ENCODE results near the gene AQP9. TPM values are rescaled to one million over a fixed set of nuclear protein-coding genes. Genes with fewer than 3 reads are reported as not detected.
A peak's percentile ranks its signal among the peaks of the same experiment; 100 is the strongest.

AQP9 gene
- total and polyA plus RNA-seq, 8 donors = 0.30 to 6.0 (median 1.5) TPM; not detected in 1

DNA sequence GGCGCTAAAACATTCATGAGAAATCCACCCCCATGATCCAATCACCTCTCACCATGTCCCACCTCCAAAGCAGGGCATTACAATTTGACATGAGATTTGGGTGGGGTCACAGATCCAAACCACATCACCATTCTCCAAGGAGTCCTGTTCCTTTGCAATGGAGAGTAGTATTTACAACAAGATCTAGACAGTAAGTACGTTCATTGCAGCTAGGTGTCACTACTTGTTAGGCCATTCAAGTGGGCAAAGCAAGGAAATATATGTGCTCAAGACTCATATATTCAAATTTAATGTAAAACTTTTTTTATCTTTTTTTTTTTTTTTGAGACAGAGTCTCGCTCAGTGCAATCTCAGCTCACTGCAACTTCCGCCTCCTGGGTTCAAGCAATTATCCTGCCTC lies 79.3 kb downstream of the AQP9 start:
- Histone ChIP-seq H3K4me3 (no peak overlapping the region), H3K27me3 (no peaks in the 10 kb centered on the region), H3K9me3 (peaks cover 0 to 4% (median 0%) of the 10 kb centered on the region in 4 donors), H3K27ac (no peak overlapping the region), H3K36me3 (no peaks in the 10 kb centered on the region), H3K4me1 (no peaks in the 10 kb centered on the region)
- DNase-seq = no peak
- WGBS, 5 donors = 87 to 94% (median 90%) methylated on average over 4 of the region's 4 CpGs
- TF ChIP-seq CTCF (IDR thresholded peaks at IDR 0.05) = no peak
- TF ChIP-seq POLR2AphosphoS5 (IDR thresholded peaks at IDR 0.05) = no peak
- TF ChIP-seq EP300 (IDR thresholded peaks at IDR 0.05) = no peak
- no peak for TF ChIP-seq POLR2A (IDR thresholded peaks at IDR 0.05)
- intact Hi-C loops (cut with DNase I; ENCODE audit: low total_unique reads) = no loop called here

DNA sequence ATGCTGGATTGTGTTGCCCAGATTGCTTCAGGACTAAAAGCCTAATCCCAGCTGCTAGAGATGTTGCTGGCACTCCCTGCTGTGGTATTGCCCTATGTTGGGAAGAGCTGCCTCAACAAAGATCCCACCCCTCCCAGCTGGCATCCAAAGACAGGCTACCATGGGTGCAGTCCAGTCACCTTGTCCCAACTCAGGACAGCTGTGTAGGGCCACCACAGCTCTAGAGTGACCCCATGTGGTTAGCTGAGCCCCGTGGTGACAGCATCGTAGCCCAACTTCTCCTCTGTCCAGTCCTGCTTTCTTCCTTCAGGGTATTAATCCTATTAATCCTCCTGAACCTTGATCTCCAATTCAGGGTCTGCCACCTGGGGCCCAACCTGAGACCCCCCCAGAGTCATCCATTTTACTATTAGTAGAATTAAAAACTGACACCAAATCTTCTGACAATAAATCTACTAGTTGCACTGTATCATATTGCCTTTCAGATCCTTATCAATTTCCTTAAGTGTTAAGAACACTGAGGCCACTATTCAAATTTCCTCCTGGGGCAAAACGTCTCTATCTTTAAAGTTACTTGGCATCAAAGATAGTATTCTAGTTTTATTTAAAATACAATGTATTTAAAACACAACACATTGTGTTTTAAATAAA lies 83.5 kb downstream of the AQP9 start:
- peaks cover 0 to 4% (median 0%) of the 10 kb centered on the region in 4 donors for H3K9me3 ChIP-seq
- H3K4me1 ChIP-seq = no peaks in the 10 kb centered on the region
- peaks cover 0 to 4% (median 0%) of the 10 kb centered on the region in 3 donors for H3K27me3 ChIP-seq
- DNase-seq = peak; percentile 28 to 38
- no peaks in the 10 kb centered on the region for H3K36me3 ChIP-seq
- H3K4me3 ChIP-seq = no peak overlapping the region
- no peak overlapping the region for H3K27ac ChIP-seq
- 16 to 33% (median 19%) methylated on average over 3 of the region's 3 CpGs for WGBS, 5 donors
- TF ChIP-seq POLR2A (IDR thresholded peaks at IDR 0.05) = no peak
- TF ChIP-seq CTCF (IDR thresholded peaks at IDR 0.05) = no peak
- no peak for TF ChIP-seq EP300 (IDR thresholded peaks at IDR 0.05)
- no peak for TF ChIP-seq POLR2AphosphoS5 (IDR thresholded peaks at IDR 0.05)
- intact Hi-C loops (cut with DNase I; ENCODE audit: low total_unique reads) = no loop called here

GRCh38 chr15:58222679-58223078 lies 84.5 kb downstream of the AQP9 start:
- intact Hi-C loops (cut with DNase I; ENCODE audit: low total_unique reads) = no loop called here
- TF ChIP-seq CTCF (IDR thresholded peaks at IDR 0.05) (no peak), POLR2AphosphoS5 (IDR thresholded peaks at IDR 0.05) (no peak), EP300 (IDR thresholded peaks at IDR 0.05) (no peak), POLR2A (IDR thresholded peaks at IDR 0.05) (no peak)
- H3K4me1 ChIP-seq = no peaks in the 10 kb centered on the region

GRCh38 chr15:58223432-58223831 lies 85.3 kb downstream of the AQP9 start:
- Histone ChIP-seq H3K4me1 (peaks cover 0 to 2% (median under 1%) of the 10 kb centered on the region in 4 donors), H3K27me3 (peaks cover 0 to 4% (median 0%) of the 10 kb centered on the region in 3 donors), H3K4me3 (no peak overlapping the region), H3K36me3 (no peaks in the 10 kb centered on the region), H3K27ac (no peak overlapping the region), H3K9me3 (peaks cover 0 to 4% (median 0%) of the 10 kb centered on the region in 4 donors)
- TF ChIP-seq CTCF (IDR thresholded peaks at IDR 0.05) = no peak
- TF ChIP-seq EP300 (IDR thresholded peaks at IDR 0.05) = no peak
- no peak for TF ChIP-seq POLR2A (IDR thresholded peaks at IDR 0.05)
- TF ChIP-seq POLR2AphosphoS5 (IDR thresholded peaks at IDR 0.05) = no peak
- WGBS, 5 donors = 85 to 97% (median 88%) methylated on average over 3 of the region's 3 CpGs
- intact Hi-C loops (cut with DNase I; ENCODE audit: low total_unique reads) = no loop called here
- DNase-seq = no peak

More at GRCh38 chr15:58222679-58223078, 84.5 kb downstream of the AQP9 start:
- H3K9me3 ChIP-seq = peaks cover 0 to 4% (median 0%) of the 10 kb centered on the region in 4 donors
- H3K27ac ChIP-seq = no peak overlapping the region
- peaks cover 0 to 4% (median 0%) of the 10 kb centered on the region in 3 donors for H3K27me3 ChIP-seq
- no peak for DNase-seq
- no peak overlapping the region for H3K4me3 ChIP-seq
- WGBS, 5 donors = 67 to 84% (median 78%) methylated on average over 2 of the region's 2 CpGs
- H3K36me3 ChIP-seq = no peaks in the 10 kb centered on the region

All from stomach (tissue), 9 donors.